Activated naive CD4-positive, alpha-beta T cell treated with anti-CD3 and anti-CD28 coated beads for 36 hours (primary cell): Measurements from ENCODE around the gene UBE2E1. TPM values are rescaled to one million over a fixed set of nuclear protein-coding genes. Genes with fewer than 3 reads are reported as not detected.

Experiments
- CTCF ChIA-PET: fragments of 350-600 bp; sonication (Branson Sonifier 250); formaldehyde crosslinking; loops from one replicate; lab custom pipeline; 2021; ENCODE audit warnings: antibody characterized with exemption; lab: Charles Lee
- DNase-seq: peaks from one replicate; pipeline ENCODE4 v3.0.0-alpha.2; 2020
- H3K27ac Mint-ChIP-seq: one replicate; pipeline ENCODE4 v1.8.0; 2021; ENCODE audit warnings: mild to moderate bottlenecking, mixed read lengths
- H3K27me3 Mint-ChIP-seq: one replicate; pipeline ENCODE4 v1.8.0; 2021; ENCODE audit warnings: low read depth, mixed read lengths
- H3K36me3 Mint-ChIP-seq: one replicate; pipeline ENCODE4 v1.8.0; 2021; ENCODE audit warnings: low read depth, mixed read lengths
- H3K4me1 Mint-ChIP-seq: one replicate; pipeline ENCODE4 v1.8.0; 2021; ENCODE audit warnings: low read depth, mixed read lengths
- H3K4me3 Mint-ChIP-seq: one replicate; pipeline ENCODE4 v1.8.0; 2021; ENCODE audit warnings: mild to moderate bottlenecking, moderate library complexity, mixed read lengths
- H3K9me3 Mint-ChIP-seq: one replicate; pipeline ENCODE4 v1.8.0; 2021; ENCODE audit warnings: mixed read lengths
- intact Hi-C: fragments of 100-400 bp; cut with micrococcal nuclease; formaldehyde crosslinking; loops from one replicate; pipeline ENCODE4 v1.15.1; 2023
- total RNA-seq, 2 experiments: library from RNA; stranded (reverse); gene quantifications; one replicate each; pipeline ENCODE4 v1.2.3, GENCODE V29; 2021

UBE2E1 gene
- total RNA-seq, 2 experiments from 2014 or later = 66.0 to 66.6 TPM

GRCh38 chr3:23776352-23776891, 29.3 kb upstream of the UBE2E1 start:
- no peak for DNase-seq
- Mint-ChIP-seq H3K27ac (no peak overlapping the region), H3K9me3 (peaks cover 1% of the 10 kb centered on the region), H3K4me1 (no peaks in the 10 kb centered on the region), H3K4me3 (no peak overlapping the region), H3K27me3 (peaks cover 2% of the 10 kb centered on the region), H3K36me3 (no peaks in the 10 kb centered on the region)
- CTCF ChIA-PET = interaction anchor here (0.6 kb wide), 1 partner anchor 170 kb away, joined by 3 read pairs; no protein-coding TSS in a partner anchor
- intact Hi-C loops = no loop called here

- DNase-seq = no peak
- H3K27ac Mint-ChIP-seq = no peak overlapping the region
- no peak overlapping the region for H3K4me3 Mint-ChIP-seq
- H3K36me3 Mint-ChIP-seq = no peaks in the 10 kb centered on the region
- H3K9me3 Mint-ChIP-seq = peaks cover 1% of the 10 kb centered on the region
- CTCF ChIA-PET = interaction anchor here (0.6 kb wide), 1 partner anchor 1313 kb away, joined by 3 read pairs; no protein-coding TSS in a partner anchor
- H3K27me3 Mint-ChIP-seq = no peaks in the 10 kb centered on the region
- intact Hi-C loops = no loop called here
- no peaks in the 10 kb centered on the region for H3K4me1 Mint-ChIP-seq
Measured at GRCh38 chr3:23778446-23778845, 27.3 kb upstream of the UBE2E1 start.

GRCh38 chr3:23779841-23780240, 25.9 kb upstream of the UBE2E1 start:
- intact Hi-C loops = no loop called here
- DNase-seq = no peak
- H3K4me3 Mint-ChIP-seq = no peak overlapping the region
- H3K27ac Mint-ChIP-seq = no peak overlapping the region
- CTCF ChIA-PET = no interaction called here
- no peaks in the 10 kb centered on the region for H3K4me1 Mint-ChIP-seq
- no peaks in the 10 kb centered on the region for H3K27me3 Mint-ChIP-seq
- H3K9me3 Mint-ChIP-seq = peaks cover 1% of the 10 kb centered on the region
- no peaks in the 10 kb centered on the region for H3K36me3 Mint-ChIP-seq

DNA sequence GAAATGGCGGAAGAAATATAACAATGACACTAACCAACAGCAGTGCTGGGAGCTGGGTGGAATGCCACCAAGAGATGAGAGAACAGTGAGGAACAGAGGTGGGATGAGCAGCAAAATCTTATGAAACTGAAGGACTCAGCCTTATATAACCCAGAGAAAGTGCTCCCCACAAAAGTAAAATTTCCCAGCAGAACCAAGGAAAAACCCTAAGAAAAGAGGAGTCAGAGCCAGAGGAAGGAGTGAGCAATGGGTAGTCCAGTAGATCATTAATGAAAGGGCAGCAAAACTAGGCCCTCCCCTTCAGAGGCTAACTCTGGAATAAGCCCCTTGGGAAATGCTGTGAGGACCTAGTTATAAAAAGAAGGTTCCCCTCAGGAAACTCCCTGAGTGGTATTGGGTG, 24.7 kb upstream of the UBE2E1 start:
- Mint-ChIP-seq H3K27ac (no peak overlapping the region), H3K27me3 (no peaks in the 10 kb centered on the region), H3K4me3 (no peak overlapping the region), H3K36me3 (no peaks in the 10 kb centered on the region), H3K4me1 (no peaks in the 10 kb centered on the region), H3K9me3 (no peaks in the 10 kb centered on the region)
- intact Hi-C loops = no loop called here
- CTCF ChIA-PET = interaction anchor here (0.6 to 0.7 kb wide), 2 partner anchors 172 to 324 kb away, joined by 3 read pairs; no protein-coding TSS in a partner anchor
- DNase-seq = no peak

- Mint-ChIP-seq H3K9me3 (no peaks in the 10 kb centered on the region), H3K4me1 (no peaks in the 10 kb centered on the region), H3K27me3 (no peaks in the 10 kb centered on the region), H3K4me3 (no peak overlapping the region), H3K36me3 (no peaks in the 10 kb centered on the region), H3K27ac (no peak overlapping the region)
- intact Hi-C loops = no loop called here
- CTCF ChIA-PET = no interaction called here
- no peak for DNase-seq
Measured at GRCh38 chr3:23781871-23782270, 23.9 kb upstream of the UBE2E1 start.

DNA sequence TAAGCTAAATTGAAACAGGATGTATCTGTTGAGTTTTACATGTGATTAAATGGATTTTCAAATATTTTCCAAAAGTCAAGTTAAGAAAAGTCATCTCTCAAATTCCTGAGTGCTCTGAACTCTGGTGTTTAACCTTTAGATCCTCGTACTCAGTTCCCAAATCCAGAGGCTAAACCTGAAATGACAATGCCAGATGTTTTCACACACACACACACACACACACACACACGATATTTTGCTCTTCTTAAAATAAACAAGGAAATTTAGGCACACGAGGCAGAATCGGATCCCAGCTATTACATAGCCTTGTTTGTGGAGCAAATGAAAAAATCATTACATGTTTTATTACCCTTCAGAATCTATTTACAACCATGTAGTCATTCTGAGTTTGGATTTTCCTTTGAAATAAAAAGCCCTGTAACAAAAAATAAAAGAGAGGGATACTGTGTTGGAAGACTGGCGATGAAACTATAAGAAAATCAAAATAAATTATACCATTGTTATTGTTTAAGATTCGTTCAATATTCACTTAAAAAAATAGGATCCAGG, 20.6 kb upstream of the UBE2E1 start:
- CTCF ChIA-PET = interaction anchor here (1.1 kb wide), 1 partner anchor 19 kb away, joined by 3 read pairs; no protein-coding TSS in a partner anchor
- no peaks in the 10 kb centered on the region for H3K4me1 Mint-ChIP-seq
- intact Hi-C loops = no loop called here
- no peaks in the 10 kb centered on the region for H3K36me3 Mint-ChIP-seq
- no peaks in the 10 kb centered on the region for H3K27me3 Mint-ChIP-seq
- H3K9me3 Mint-ChIP-seq = no peaks in the 10 kb centered on the region
- no peak overlapping the region for H3K4me3 Mint-ChIP-seq
- H3K27ac Mint-ChIP-seq = no peak overlapping the region
- DNase-seq = no peak

- Mint-ChIP-seq H3K36me3 (no peaks in the 10 kb centered on the region), H3K27ac (no peak overlapping the region), H3K27me3 (no peaks in the 10 kb centered on the region), H3K4me3 (no peak overlapping the region), H3K9me3 (no peaks in the 10 kb centered on the region), H3K4me1 (no peaks in the 10 kb centered on the region)
- CTCF ChIA-PET = interaction anchor here (0.5 to 1.1 kb wide), 2 partner anchors 18 to 794 kb away, joined by 3 read pairs; no protein-coding TSS in a partner anchor
- intact Hi-C loops = no loop called here
- DNase-seq = no peak
Measured at GRCh38 chr3:23785882-23786281, 19.9 kb upstream of the UBE2E1 start.

DNA sequence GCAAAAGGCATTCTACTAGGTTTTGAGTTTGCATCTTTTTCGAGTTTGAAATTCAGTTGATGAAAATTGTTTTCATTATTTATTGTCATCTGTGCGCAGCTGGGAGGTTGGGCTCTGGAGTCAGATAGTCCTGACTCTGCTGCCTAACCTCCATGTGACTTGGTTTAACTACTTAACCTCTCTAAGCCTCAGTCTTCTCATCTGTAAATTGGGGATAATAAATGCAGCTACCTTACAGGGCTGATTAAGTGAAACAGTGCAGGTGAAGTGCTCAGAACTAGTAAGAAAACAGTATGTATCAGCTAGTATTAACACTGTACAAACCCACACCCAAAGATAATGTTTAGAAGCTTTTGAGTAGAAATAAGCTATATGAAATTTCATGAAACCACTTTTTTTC, 14.1 kb upstream of the UBE2E1 start:
- Mint-ChIP-seq H3K4me1 (no peaks in the 10 kb centered on the region), H3K27me3 (no peaks in the 10 kb centered on the region), H3K27ac (no peak overlapping the region), H3K9me3 (no peaks in the 10 kb centered on the region), H3K4me3 (no peak overlapping the region), H3K36me3 (no peaks in the 10 kb centered on the region)
- intact Hi-C loops = no loop called here
- CTCF ChIA-PET = no interaction called here
- no peak for DNase-seq

- H3K4me1 Mint-ChIP-seq = peaks cover 16% of the 10 kb centered on the region
- no peaks in the 10 kb centered on the region for H3K36me3 Mint-ChIP-seq
- H3K9me3 Mint-ChIP-seq = no peaks in the 10 kb centered on the region
- intact Hi-C loops = no loop called here
- DNase-seq = no peak
- CTCF ChIA-PET = interaction anchor here (0.7 kb wide), 1 partner anchor 9 kb away, joined by 3 read pairs; no protein-coding TSS in a partner anchor
- no peaks in the 10 kb centered on the region for H3K27me3 Mint-ChIP-seq
- no peak overlapping the region for H3K4me3 Mint-ChIP-seq
- no peak overlapping the region for H3K27ac Mint-ChIP-seq
Measured at GRCh38 chr3:23793528-23794134, 12.1 kb upstream of the UBE2E1 start.

GRCh38 chr3:23795096-23795495, 10.7 kb upstream of the UBE2E1 start:
- intact Hi-C loops = no loop called here
- no peaks in the 10 kb centered on the region for H3K36me3 Mint-ChIP-seq
- no peak overlapping the region for H3K4me3 Mint-ChIP-seq
- CTCF ChIA-PET = interaction anchor here (0.6 kb wide), 1 partner anchor 17 kb away, joined by 3 read pairs; no protein-coding TSS in a partner anchor
- no peak for DNase-seq
- no peaks in the 10 kb centered on the region for H3K9me3 Mint-ChIP-seq
- H3K4me1 Mint-ChIP-seq = peaks cover 16% of the 10 kb centered on the region
- H3K27me3 Mint-ChIP-seq = no peaks in the 10 kb centered on the region
- no peak overlapping the region for H3K27ac Mint-ChIP-seq

GRCh38 chr3:23796518-23796917, 9.2 kb upstream of the UBE2E1 start:
- intact Hi-C loops = no loop called here
- Mint-ChIP-seq H3K4me3 (no peak overlapping the region), H3K27ac (no peak overlapping the region), H3K4me1 (peaks cover 16% of the 10 kb centered on the region), H3K36me3 (no peaks in the 10 kb centered on the region), H3K9me3 (no peaks in the 10 kb centered on the region), H3K27me3 (no peaks in the 10 kb centered on the region)
- DNase-seq = no peak
- CTCF ChIA-PET = no interaction called here

DNA sequence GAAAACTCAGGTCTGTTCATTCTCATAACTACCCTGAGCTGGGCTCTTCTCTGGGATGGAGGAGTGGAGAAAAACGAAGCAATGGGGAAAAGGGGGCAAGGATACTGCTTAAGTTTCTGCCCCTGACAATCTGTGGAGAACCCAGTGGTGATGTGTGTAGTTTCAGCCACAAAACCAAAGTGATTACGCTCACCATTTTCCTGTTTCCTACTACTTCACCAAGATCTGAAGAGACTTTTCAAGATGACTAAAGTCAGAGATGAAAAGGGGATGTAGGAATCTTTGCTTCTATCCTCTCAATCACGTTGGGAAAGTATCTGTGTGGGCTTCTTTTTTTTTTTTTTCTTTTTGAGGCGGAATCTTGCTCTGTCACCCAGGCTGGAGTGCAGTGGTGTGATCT, 8.3 kb upstream of the UBE2E1 start:
- Mint-ChIP-seq H3K36me3 (no peaks in the 10 kb centered on the region), H3K9me3 (no peaks in the 10 kb centered on the region), H3K4me1 (peaks cover 16% of the 10 kb centered on the region), H3K4me3 (no peak overlapping the region), H3K27me3 (no peaks in the 10 kb centered on the region), H3K27ac (no peak overlapping the region)
- intact Hi-C loops = loop anchor here (1.0 kb wide), 2 partner anchors 8 to 70 kb away; partner anchors contain the start of gene UBE2E1
- DNase-seq = peak; percentile 30
- CTCF ChIA-PET = no interaction called here

GRCh38 chr3:23798456-23798855, 7.3 kb upstream of the UBE2E1 start:
- Mint-ChIP-seq H3K9me3 (no peaks in the 10 kb centered on the region), H3K4me1 (peaks cover 16% of the 10 kb centered on the region), H3K4me3 (no peak overlapping the region), H3K27ac (no peak overlapping the region), H3K36me3 (no peaks in the 10 kb centered on the region), H3K27me3 (no peaks in the 10 kb centered on the region)
- intact Hi-C loops = no loop called here
- no peak for DNase-seq
- CTCF ChIA-PET = no interaction called here
